ENCODE results near the gene STK17B. TPM values are rescaled to one million over a fixed set of nuclear protein-coding genes. Genes with fewer than 3 reads are reported as not detected.

Gene STK17B
- total and polyA plus RNA-seq, 2 of the 13 experiments (the other 11 are each of a cell fraction or from before 2014, with no cell fraction given): 1.6 to 4.5 TPM

DNA sequence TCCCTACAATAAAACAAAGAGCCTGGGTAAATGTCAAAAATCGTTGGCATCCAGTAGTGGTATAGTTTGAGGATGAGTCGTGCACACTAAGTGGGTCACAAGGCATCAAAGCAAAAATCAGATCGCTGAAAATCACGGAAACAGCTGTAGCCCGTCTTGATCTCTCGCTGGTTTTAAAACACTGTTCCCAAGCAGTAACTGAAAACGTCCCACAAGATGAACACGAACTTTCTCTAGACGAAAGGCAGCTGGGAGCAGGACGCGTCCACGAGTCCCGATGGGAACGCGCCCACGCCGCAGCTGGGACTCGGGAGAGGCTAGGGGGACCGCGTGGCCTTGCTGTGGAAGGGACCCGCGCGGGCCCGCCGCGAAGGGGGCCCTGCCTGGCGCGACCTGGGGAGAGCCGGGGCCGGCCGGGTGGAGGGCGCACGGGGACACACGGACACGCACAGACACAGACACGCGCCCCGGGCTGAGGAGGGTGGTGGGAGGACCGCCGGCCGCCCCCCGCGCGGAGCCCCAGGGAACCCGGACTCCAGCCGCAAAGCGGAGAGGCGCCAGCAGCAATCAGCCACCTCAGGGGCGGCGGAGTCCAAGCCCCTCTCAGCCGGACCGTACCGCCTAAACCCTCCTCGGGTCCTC lies 651 bp downstream of the STK17B start (continued):
- TF ChIP-seq ZNF512 (CRISPR knock-in tag; IDR thresholded peaks at IDR 0.05) (no peak), ELK4 (CRISPR knock-in tag; IDR thresholded peaks at IDR 0.05; ENCODE audit: borderline replicate concordance) (no peak), HDAC6 (IDR thresholded peaks at IDR 0.05; ENCODE audit: low read depth, low read length) (no peak), SOX13 (IDR thresholded peaks at IDR 0.05) (no peak), SOX13 (CRISPR knock-in tag; conservative IDR thresholded peaks at IDR 0.05 in 1 of 2, IDR thresholded peaks at IDR 0.05 in 1 of 2) (no peak), ZFP36L2 (CRISPR knock-in tag; IDR thresholded peaks at IDR 0.05) (no peak), REPIN1 (CRISPR knock-in tag; IDR thresholded peaks at IDR 0.05; ENCODE audit: borderline replicate concordance, low read depth) (no peak), ZBTB44 (CRISPR knock-in tag; IDR thresholded peaks at IDR 0.05) (no peak), ZBTB3 (CRISPR knock-in tag; IDR thresholded peaks at IDR 0.05; ENCODE audit: borderline replicate concordance, low read depth) (no peak), ZBTB42 (CRISPR knock-in tag; IDR thresholded peaks at IDR 0.05) (0 out of 2 replicates have a peak, but pooled peaks have one; percentile 39), CCAR2 (optimal IDR thresholded peaks at IDR 0.05; ENCODE audit: low read depth, low read length) (no peak), KDM2A (CRISPR knock-in tag; IDR thresholded peaks at IDR 0.05; ENCODE audit: borderline replicate concordance, low read depth) (no peak), ZNF550 (CRISPR knock-in tag; IDR thresholded peaks at IDR 0.05; ENCODE audit: borderline replicate concordance) (no peak), ZNF17 (CRISPR knock-in tag; IDR thresholded peaks at IDR 0.05) (no peak), E2F2 (CRISPR knock-in tag; IDR thresholded peaks at IDR 0.05; ENCODE audit: borderline replicate concordance) (no peak), ZNF496 (CRISPR knock-in tag; IDR thresholded peaks at IDR 0.05; ENCODE audit: insufficient replicate concordance) (no peak), KLF11 (CRISPR knock-in tag; IDR thresholded peaks at IDR 0.05) (no peak), ZNF83 (CRISPR knock-in tag; IDR thresholded peaks at IDR 0.05; ENCODE audit: borderline replicate concordance) (no peak), HOXD1 (CRISPR knock-in tag; IDR thresholded peaks at IDR 0.05) (0 out of 2 replicates have a peak, but pooled peaks have one; percentile 11), GATAD2A (CRISPR knock-in tag; IDR thresholded peaks at IDR 0.05) (no peak), ZNF570 (CRISPR knock-in tag; IDR thresholded peaks at IDR 0.05; ENCODE audit: borderline replicate concordance) (no peak), BRF2 (CRISPR knock-in tag; IDR thresholded peaks at IDR 0.05) (no peak)

All from HepG2 (cell line).